ENCODE data around the gene FNDC3B.
A peak's percentile ranks its signal among the peaks of the same experiment; 100 is the strongest.

FNDC3B gene

GRCh38 chr3:172129850-172130716 is 90.7 kb downstream of the FNDC3B start:
- peak; percentile 73; the same call in 1 of the 2 replicates for TF ChIP-seq GATA2 (IDR thresholded peaks at IDR 0.05; ENCODE audit: low read depth, low read length)
- TF ChIP-seq GATA3 (IDR thresholded peaks at IDR 0.05; ENCODE audit: low read depth, low read length): peak; percentile 76

- TF ChIP-seq GATA2 (IDR thresholded peaks at IDR 0.05; ENCODE audit: low read depth, low read length) (no peak), GATA3 (IDR thresholded peaks at IDR 0.05; ENCODE audit: low read depth, low read length) (no peak)
Observed at GRCh38 chr3:172130717-172131050, 91.3 kb downstream of the FNDC3B start.

- no peak for TF ChIP-seq GATA3 (IDR thresholded peaks at IDR 0.05; ENCODE audit: low read depth, low read length)
- TF ChIP-seq GATA2 (IDR thresholded peaks at IDR 0.05; ENCODE audit: low read depth, low read length): no peak
Observed at GRCh38 chr3:172131746-172132145, 92.4 kb downstream of the FNDC3B start.

GRCh38 chr3:172132159-172132586 is 92.8 kb downstream of the FNDC3B start:
- TF ChIP-seq GATA3 (IDR thresholded peaks at IDR 0.05; ENCODE audit: low read depth, low read length) (no peak), GATA2 (IDR thresholded peaks at IDR 0.05; ENCODE audit: low read depth, low read length) (no peak)

GRCh38 chr3:172132721-172133311 is 93.4 kb downstream of the FNDC3B start:
- TF ChIP-seq GATA3 (IDR thresholded peaks at IDR 0.05; ENCODE audit: low read depth, low read length) (no peak), GATA2 (IDR thresholded peaks at IDR 0.05; ENCODE audit: low read depth, low read length) (no peak)

GRCh38 chr3:172133838-172134237 is 94.5 kb downstream of the FNDC3B start:
- TF ChIP-seq GATA2 (IDR thresholded peaks at IDR 0.05; ENCODE audit: low read depth, low read length) (no peak), GATA3 (IDR thresholded peaks at IDR 0.05; ENCODE audit: low read depth, low read length) (no peak)

GRCh38 chr3:172134352-172134751 is 95.0 kb downstream of the FNDC3B start:
- TF ChIP-seq GATA2 (IDR thresholded peaks at IDR 0.05; ENCODE audit: low read depth, low read length) (no peak), GATA3 (IDR thresholded peaks at IDR 0.05; ENCODE audit: low read depth, low read length) (no peak)

GRCh38 chr3:172135185-172135584 is 95.8 kb downstream of the FNDC3B start:
- TF ChIP-seq GATA3 (IDR thresholded peaks at IDR 0.05; ENCODE audit: low read depth, low read length) (no peak), GATA2 (IDR thresholded peaks at IDR 0.05; ENCODE audit: low read depth, low read length) (no peak)

- TF ChIP-seq GATA3 (IDR thresholded peaks at IDR 0.05; ENCODE audit: low read depth, low read length) (no peak), GATA2 (IDR thresholded peaks at IDR 0.05; ENCODE audit: low read depth, low read length) (no peak)
Observed at GRCh38 chr3:172135820-172136219, 96.4 kb downstream of the FNDC3B start.

- TF ChIP-seq GATA2 (IDR thresholded peaks at IDR 0.05; ENCODE audit: low read depth, low read length): no peak
- no peak for TF ChIP-seq GATA3 (IDR thresholded peaks at IDR 0.05; ENCODE audit: low read depth, low read length)
Observed at GRCh38 chr3:172136330-172136729, 97.0 kb downstream of the FNDC3B start.

- TF ChIP-seq GATA3 (IDR thresholded peaks at IDR 0.05; ENCODE audit: low read depth, low read length) (no peak), GATA2 (IDR thresholded peaks at IDR 0.05; ENCODE audit: low read depth, low read length) (no peak)
Observed at GRCh38 chr3:172137287-172138192, 98.2 kb downstream of the FNDC3B start.

GRCh38 chr3:172138193-172138537 is 98.8 kb downstream of the FNDC3B start:
- TF ChIP-seq GATA3 (IDR thresholded peaks at IDR 0.05; ENCODE audit: low read depth, low read length): no peak
- TF ChIP-seq GATA2 (IDR thresholded peaks at IDR 0.05; ENCODE audit: low read depth, low read length): no peak

- TF ChIP-seq GATA2 (IDR thresholded peaks at IDR 0.05; ENCODE audit: low read depth, low read length) (no peak), GATA3 (IDR thresholded peaks at IDR 0.05; ENCODE audit: low read depth, low read length) (no peak)
Observed at GRCh38 chr3:172138792-172139507, 99.6 kb downstream of the FNDC3B start.
